Fibroblast of lung (primary cell): ENCODE results near the gene PDX1. TPM values are rescaled to one million over a fixed set of nuclear protein-coding genes. Genes with fewer than 3 reads are reported as not detected.

ENCODE experiments used
- DNase-seq, 2 donors: peaks; one replicate each; pipeline versions ENCODE4 v3.0.0 to v3.0.0-alpha.2; 2010; ENCODE audit warnings: low read depth in 2 of 2
- H2AFZ ChIP-seq: 2 replicates; pipeline ENCODE4 v1.5.1; 2012; ENCODE audit warnings: low read length, control low read depth, inconsistent platforms
- H3K27ac ChIP-seq: 2 replicates; pipeline ENCODE4 v1.5.1; 2011; ENCODE audit warnings: low read length, control low read depth; ENCODE audit not compliant: insufficient read depth
- H3K27me3 ChIP-seq: 2 replicates; pipeline ENCODE4 v1.5.1; 2011; ENCODE audit warnings: mild to moderate bottlenecking, low read length; ENCODE audit not compliant: control insufficient read depth, insufficient read depth
- H3K36me3 ChIP-seq: 2 replicates; pipeline ENCODE4 v1.5.1; 2011; ENCODE audit warnings: low read length; ENCODE audit not compliant: control insufficient read depth, insufficient read depth
- H3K4me1 ChIP-seq: 2 replicates; pipeline ENCODE4 v1.5.1; 2011; ENCODE audit warnings: low read length; ENCODE audit not compliant: control insufficient read depth, insufficient read depth; ENCODE audit errors: extremely low read depth
- H3K4me2 ChIP-seq: 2 replicates; pipeline ENCODE4 v1.5.1; 2011; ENCODE audit warnings: low read length, control low read depth; ENCODE audit not compliant: insufficient read depth; ENCODE audit errors: extremely low read depth
- H3K4me3 ChIP-seq, 4 experiments: fragments of 200-600 bp in 1 of 4; sonication (generic) in 1 of 4; replicated peaks in 1 of 4; 2 replicates each; pipeline ENCODE4 v1.5.1; 2011 to 2016; ENCODE audit warnings: low read length in 4 of 4, low read depth in 3 of 4, mild to moderate bottlenecking in 3 of 4, control low read depth in 2 of 4, inconsistent platforms in 1 of 4, mixed read lengths in 1 of 4; ENCODE audit not compliant: insufficient read depth in 1 of 4; ENCODE audit errors: control extremely low read depth in 1 of 4
- H3K79me2 ChIP-seq: 2 replicates; pipeline ENCODE4 v1.5.1; 2012; ENCODE audit warnings: mild to moderate bottlenecking, low read length, inconsistent platforms; ENCODE audit not compliant: control insufficient read depth, insufficient read depth
- H3K9ac ChIP-seq: 2 replicates; pipeline ENCODE4 v1.5.1; 2011; ENCODE audit warnings: mild to moderate bottlenecking, low read length, control low read depth; ENCODE audit not compliant: insufficient read depth
- H3K9me3 ChIP-seq: 2 replicates; pipeline ENCODE4 v1.5.1; 2012; ENCODE audit warnings: low read depth, low read length; ENCODE audit not compliant: control insufficient read depth, insufficient read depth
- H4K20me1 ChIP-seq: 2 replicates; pipeline ENCODE4 v1.5.1; 2011; ENCODE audit warnings: low read length; ENCODE audit not compliant: control insufficient read depth, insufficient read depth; ENCODE audit errors: extremely low read depth
- EZH2 ChIP-seq: IDR thresholded peaks from 2 replicates; pipeline ENCODE4 v1.5.1; 2012; ENCODE audit warnings: low read length, control low read depth, mild to moderate bottlenecking; ENCODE audit errors: missing control alignments
- polyA plus RNA-seq, 2 donors: library from polyadenylated mRNA; depleted of rRNA in 1 of 2; stranded (reverse) in 1 of 2; unstranded in 1 of 2; fragments of >200 nt; gene quantifications; 2 replicates each; pipeline ENCODE4 v1.2.1, GENCODE V29; 2011 to 2012; ENCODE audit warnings: missing spikeins in 1 of 2
- total RNA-seq: library from RNA; depleted of rRNA; stranded (reverse); fragments of >200 nt; gene quantifications from 2 replicates; pipeline ENCODE4 v1.2.1, GENCODE V29; 2014
- TF ChIP-seq, protein P1 (sequence below), 2 donors: IDR thresholded peaks in 1 of 2; conservative IDR thresholded peaks in 1 of 2; 1 replicate in 1 of 2; 2 replicates in 1 of 2; pipeline ENCODE4 v1.5.1; 2011 to 2012; ENCODE audit warnings: low read length in 2 of 2, control low read depth in 1 of 2, inconsistent platforms in 1 of 2, low read depth in 1 of 2, mild to moderate bottlenecking in 1 of 2

The PDX1 gene
- total and polyA plus RNA-seq, 2 donors (not counting 1 experiment from before 2014, with no cell fraction given) = not detected

DNA sequence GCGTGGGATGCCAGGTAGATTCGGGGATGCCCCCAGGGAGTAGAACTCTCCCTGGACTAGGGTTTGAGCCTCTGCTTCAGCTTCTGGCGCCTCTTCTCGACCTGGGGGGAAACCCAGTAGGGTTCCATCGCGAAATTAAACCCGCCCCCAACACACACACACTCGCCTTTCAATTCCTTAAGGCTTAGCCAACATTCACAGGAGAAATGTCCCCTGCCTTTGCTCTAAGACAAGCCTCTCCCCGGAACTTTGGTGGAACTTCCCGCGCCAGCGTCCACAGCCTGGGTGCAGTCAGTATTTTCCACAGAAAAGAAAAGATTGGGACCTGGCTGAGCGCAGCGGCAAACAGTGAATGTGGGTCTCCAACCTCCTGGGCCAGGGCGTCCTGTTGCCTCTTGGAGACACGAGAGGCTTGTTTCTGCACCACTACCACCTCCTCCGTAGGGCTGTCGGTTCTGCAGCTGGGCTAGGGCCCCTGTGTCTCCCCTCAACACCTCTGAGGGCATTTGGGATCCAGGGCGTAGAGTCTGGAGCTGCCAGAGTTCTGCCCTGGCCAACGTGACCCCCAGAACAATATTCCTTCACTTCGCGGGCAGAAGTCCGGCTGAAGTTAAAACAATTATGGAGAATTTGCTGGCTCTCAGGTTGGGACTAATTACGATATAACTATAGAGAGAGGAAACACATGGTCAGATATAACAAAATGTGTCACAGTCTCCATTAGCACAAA, 3.2 kb downstream of the PDX1 start:
- Histone ChIP-seq H3K27ac (no peak overlapping the region), H3K4me2 (no peak overlapping the region), H3K9me3 (no peaks in the 10 kb centered on the region), H3K27me3 (peaks cover 93% of the 10 kb centered on the region), H4K20me1 (no peaks in the 10 kb centered on the region), H3K9ac (no peak overlapping the region), H2AFZ (no peak overlapping the region), H3K4me1 (no peaks in the 10 kb centered on the region), H3K36me3 (no peaks in the 10 kb centered on the region), H3K4me3 (no peak overlapping the region), H3K79me2 (no peaks in the 10 kb centered on the region)
- DNase-seq = no peak
- no peak for TF ChIP-seq EZH2
- TF ChIP-seq, protein P1, sequence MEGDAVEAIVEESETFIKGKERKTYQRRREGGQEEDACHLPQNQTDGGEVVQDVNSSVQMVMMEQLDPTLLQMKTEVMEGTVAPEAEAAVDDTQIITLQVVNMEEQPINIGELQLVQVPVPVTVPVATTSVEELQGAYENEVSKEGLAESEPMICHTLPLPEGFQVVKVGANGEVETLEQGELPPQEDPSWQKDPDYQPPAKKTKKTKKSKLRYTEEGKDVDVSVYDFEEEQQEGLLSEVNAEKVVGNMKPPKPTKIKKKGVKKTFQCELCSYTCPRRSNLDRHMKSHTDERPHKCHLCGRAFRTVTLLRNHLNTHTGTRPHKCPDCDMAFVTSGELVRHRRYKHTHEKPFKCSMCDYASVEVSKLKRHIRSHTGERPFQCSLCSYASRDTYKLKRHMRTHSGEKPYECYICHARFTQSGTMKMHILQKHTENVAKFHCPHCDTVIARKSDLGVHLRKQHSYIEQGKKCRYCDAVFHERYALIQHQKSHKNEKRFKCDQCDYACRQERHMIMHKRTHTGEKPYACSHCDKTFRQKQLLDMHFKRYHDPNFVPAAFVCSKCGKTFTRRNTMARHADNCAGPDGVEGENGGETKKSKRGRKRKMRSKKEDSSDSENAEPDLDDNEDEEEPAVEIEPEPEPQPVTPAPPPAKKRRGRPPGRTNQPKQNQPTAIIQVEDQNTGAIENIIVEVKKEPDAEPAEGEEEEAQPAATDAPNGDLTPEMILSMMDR (conservative IDR thresholded peaks at IDR 0.05 in 1 of 2, IDR thresholded peaks at IDR 0.05 in 1 of 2; ENCODE audit: low read depth in 1 of 2, low read length in 2 of 2) = no peak

DNA sequence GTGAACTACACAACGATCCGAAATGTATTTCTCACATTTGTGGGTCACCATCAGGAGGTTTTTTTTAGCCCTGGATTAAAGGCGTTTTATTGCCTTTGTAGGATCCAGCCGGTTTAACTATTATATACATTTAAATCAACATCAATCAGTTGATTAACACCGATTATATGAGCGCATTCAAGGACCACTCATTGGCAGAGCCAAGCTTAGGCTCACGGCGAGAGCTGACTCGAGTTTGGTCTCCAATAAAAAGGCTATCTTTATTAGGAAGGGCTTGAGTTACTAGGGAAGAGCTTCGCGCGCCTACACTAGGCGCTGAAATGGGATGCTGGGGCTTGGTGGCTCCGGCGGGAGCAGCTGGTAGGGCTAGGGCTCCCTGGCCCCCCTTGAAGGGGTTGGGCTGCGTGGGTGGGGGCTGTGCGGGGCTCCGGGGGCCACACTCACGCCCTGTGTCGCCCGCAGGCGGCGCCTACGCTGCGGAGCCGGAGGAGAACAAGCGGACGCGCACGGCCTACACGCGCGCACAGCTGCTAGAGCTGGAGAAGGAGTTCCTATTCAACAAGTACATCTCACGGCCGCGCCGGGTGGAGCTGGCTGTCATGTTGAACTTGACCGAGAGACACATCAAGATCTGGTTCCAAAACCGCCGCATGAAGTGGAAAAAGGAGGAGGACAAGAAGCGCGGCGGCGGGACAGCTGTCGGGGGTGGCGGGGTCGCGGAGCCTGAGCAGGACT, 4.2 kb downstream of the PDX1 start:
- Histone ChIP-seq H3K9me3 (no peaks in the 10 kb centered on the region), H3K4me2 (no peak overlapping the region), H3K4me1 (no peaks in the 10 kb centered on the region), H3K9ac (no peak overlapping the region), H3K4me3 (no peak overlapping the region), H3K27me3 (peaks cover 92% of the 10 kb centered on the region), H2AFZ (no peak overlapping the region), H3K27ac (no peak overlapping the region), H3K36me3 (no peaks in the 10 kb centered on the region), H3K79me2 (no peaks in the 10 kb centered on the region), H4K20me1 (no peaks in the 10 kb centered on the region)
- TF ChIP-seq EZH2 = peak; percentile 5
- TF ChIP-seq, protein P1 (conservative IDR thresholded peaks at IDR 0.05 in 1 of 2, IDR thresholded peaks at IDR 0.05 in 1 of 2; ENCODE audit: low read depth in 1 of 2, low read length in 2 of 2) = no peak
- no peak for DNase-seq

DNA sequence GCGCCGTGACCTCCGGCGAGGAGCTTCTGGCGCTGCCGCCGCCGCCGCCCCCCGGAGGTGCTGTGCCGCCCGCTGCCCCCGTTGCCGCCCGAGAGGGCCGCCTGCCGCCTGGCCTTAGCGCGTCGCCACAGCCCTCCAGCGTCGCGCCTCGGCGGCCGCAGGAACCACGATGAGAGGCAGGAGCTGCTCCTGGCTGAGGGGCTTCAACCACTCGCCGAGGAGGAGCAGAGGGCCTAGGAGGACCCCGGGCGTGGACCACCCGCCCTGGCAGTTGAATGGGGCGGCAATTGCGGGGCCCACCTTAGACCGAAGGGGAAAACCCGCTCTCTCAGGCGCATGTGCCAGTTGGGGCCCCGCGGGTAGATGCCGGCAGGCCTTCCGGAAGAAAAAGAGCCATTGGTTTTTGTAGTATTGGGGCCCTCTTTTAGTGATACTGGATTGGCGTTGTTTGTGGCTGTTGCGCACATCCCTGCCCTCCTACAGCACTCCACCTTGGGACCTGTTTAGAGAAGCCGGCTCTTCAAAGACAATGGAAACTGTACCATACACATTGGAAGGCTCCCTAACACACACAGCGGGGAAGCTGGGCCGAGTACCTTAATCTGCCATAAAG, 4.8 kb downstream of the PDX1 start:
- peaks cover 92% of the 10 kb centered on the region for H3K27me3 ChIP-seq
- no peaks in the 10 kb centered on the region for H3K4me1 ChIP-seq
- H3K79me2 ChIP-seq = no peaks in the 10 kb centered on the region
- H3K4me2 ChIP-seq = no peak overlapping the region
- H3K27ac ChIP-seq = no peak overlapping the region
- H2AFZ ChIP-seq = no peak overlapping the region
- TF ChIP-seq EZH2 = no peak
- TF ChIP-seq, protein P1 (conservative IDR thresholded peaks at IDR 0.05 in 1 of 2, IDR thresholded peaks at IDR 0.05 in 1 of 2; ENCODE audit: low read depth in 1 of 2, low read length in 2 of 2) = no peak
- no peaks in the 10 kb centered on the region for H3K36me3 ChIP-seq
- H3K9ac ChIP-seq = no peak overlapping the region
- H3K4me3 ChIP-seq = no peak overlapping the region
- DNase-seq = no peak
- H4K20me1 ChIP-seq = no peaks in the 10 kb centered on the region
- H3K9me3 ChIP-seq = no peaks in the 10 kb centered on the region
